ENCODE measurements around the gene PAM. TPM values are rescaled to one million over a fixed set of nuclear protein-coding genes. Genes with fewer than 3 reads are reported as not detected.
A peak's percentile ranks its signal among the peaks of the same experiment; 100 is the strongest.

The PAM gene
- total RNA-seq, 1 experiment from 2014 or later = 257 TPM

DNA sequence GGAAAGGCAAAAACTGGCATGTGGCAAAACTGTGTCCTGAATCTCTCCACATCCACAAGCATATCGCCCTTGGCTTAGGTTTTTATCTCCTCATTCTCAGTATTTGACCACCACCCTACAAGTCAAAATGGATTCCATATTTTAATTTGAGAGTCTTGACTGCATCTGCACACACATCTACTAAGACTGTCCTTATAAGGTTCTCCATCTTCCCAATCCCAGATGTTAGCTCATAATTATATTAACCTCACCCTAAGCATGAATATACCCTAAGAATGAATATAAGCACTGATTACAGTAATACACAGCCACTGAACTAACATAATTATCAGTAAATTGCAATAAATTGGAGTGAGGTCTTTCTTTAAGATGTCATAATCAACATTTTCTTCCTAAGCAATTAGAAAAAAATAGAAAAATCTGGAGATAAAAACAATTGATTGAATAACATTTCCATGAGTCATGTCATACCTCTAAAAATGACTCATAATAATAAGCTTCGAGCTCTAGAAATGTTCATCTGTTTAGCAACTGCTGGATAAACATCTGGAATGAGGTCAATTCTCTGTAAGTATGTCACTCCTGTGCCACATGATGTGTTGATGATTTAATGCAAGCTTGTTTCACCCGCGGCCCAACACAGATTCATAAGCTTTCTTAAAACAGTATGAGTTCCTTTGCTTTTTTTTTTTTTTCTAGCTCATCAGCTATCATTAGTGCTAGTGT, 39.9 kb upstream of the PAM start (continued):
- no peak for TF ChIP-seq EZH2 (IDR thresholded peaks at IDR 0.05)
- TF ChIP-seq POLR2A (IDR thresholded peaks at IDR 0.05; ENCODE audit: borderline replicate concordance, extremely low read depth, insufficient read depth, insufficient read length) = no peak
- TF ChIP-seq YY1 (IDR thresholded peaks at IDR 0.05; ENCODE audit: extremely low read depth, insufficient replicate concordance, low read depth, low read length) = no peak
- TF ChIP-seq FOSL1 (IDR thresholded peaks at IDR 0.05; ENCODE audit: low read depth) = peak; percentile 93

DNA sequence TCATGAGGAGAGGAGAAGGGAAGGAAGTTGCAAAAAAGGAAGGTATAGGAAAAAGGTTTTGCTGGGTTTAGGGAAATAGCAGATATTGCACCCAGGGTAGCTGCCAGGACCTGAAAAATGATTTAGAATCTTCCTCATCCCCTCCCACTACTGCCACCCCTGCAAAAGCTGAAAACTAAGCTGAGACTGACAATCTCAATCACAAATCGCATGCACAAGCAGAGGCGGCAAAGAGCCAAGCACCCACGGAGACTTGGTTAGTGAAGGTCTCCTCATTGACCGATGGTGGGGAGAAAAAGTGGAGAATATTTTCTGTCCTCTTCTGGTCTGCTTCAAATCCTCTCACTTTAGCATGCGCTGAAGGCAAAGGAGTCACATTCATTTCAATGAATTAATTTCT, 39.1 kb upstream of the PAM start:
- BruUV-seq (replicated peaks) = no TSS peak
- Histone ChIP-seq H3K79me2 (ENCODE audit: insufficient read depth, low read length) (no peaks in the 10 kb centered on the region), H2AFZ (ENCODE audit: low read depth, low read length, poor library complexity, severe bottlenecking) (peak overlapping the region; percentile 89), H3K9me3 (ENCODE audit: control insufficient read depth in 1 of 2, insufficient read depth in 1 of 2, low read depth in 1 of 2, low read length in 2 of 2) (no peaks in the 10 kb centered on the region), H3K36me3 (ENCODE audit: control insufficient read depth in 1 of 2, insufficient read depth in 2 of 2, low read length in 2 of 2) (no peaks in the 10 kb centered on the region), H3K4me1 (ENCODE audit: control insufficient read depth in 1 of 2, insufficient read depth in 2 of 2, low read length in 2 of 2) (peaks cover 23 to 42% of the 10 kb centered on the region in 2 experiments), H3K9ac (ENCODE audit: low read length) (no peak overlapping the region; the same call in 1 of the 2 replicates), H4K20me1 (ENCODE audit: insufficient read depth) (no peaks in the 10 kb centered on the region), H3K27ac (ENCODE audit: low read depth, low read length) (no peak overlapping the region), H3K9me2 (ENCODE audit: insufficient read depth) (no peaks in the 10 kb centered on the region), H3K4me3 (replicated peaks in 1 of 2; ENCODE audit: low read depth in 1 of 2, low read length in 2 of 2) (peak overlapping the region in 1 of 2 experiments; percentile 19; a peak in 1 of 4 replicates), H3K4me2 (ENCODE audit: low read length) (peak overlapping the region; percentile 57), H3K27me3 (ENCODE audit: insufficient read depth, low read length) (no peaks in the 10 kb centered on the region)
- ChIA-PET POLR2A (interaction anchor here (1.5 kb wide), 1 partner anchor 40 kb away, joined by 4 read pairs; no protein-coding TSS in a partner anchor), CTCF (interaction anchor here (1.4 kb wide), 1 partner anchor 34 kb away, joined by 7 read pairs; no protein-coding TSS in a partner anchor), RAD21 (ENCODE audit: low non-redundant PET in 1 of 2, low total read pairs in 2 of 2, uncharacterized antibody in 2 of 2, unreplicated experiment in 2 of 2) (no interaction called here)
- DNase-seq (ENCODE audit: low read depth, low spot score) (no peak), ATAC-seq (0 out of 2 replicates have a peak, but pooled peaks have one; percentile 16)
- intact Hi-C loops (cut with micrococcal nuclease) = no loop called here
- TF ChIP-seq SIN3A (IDR thresholded peaks at IDR 0.05; ENCODE audit: low read depth) (no peak), SP1 (IDR thresholded peaks at IDR 0.05; ENCODE audit: low read depth) (no peak), EZH2phosphoT487 (IDR thresholded peaks at IDR 0.05; ENCODE audit: borderline replicate concordance) (no peak), EZH2 (IDR thresholded peaks at IDR 0.05) (no peak), ELF1 (IDR thresholded peaks at IDR 0.05; ENCODE audit: borderline replicate concordance, low read depth) (no peak), CEBPB (IDR thresholded peaks at IDR 0.05; ENCODE audit: low read depth) (no peak), ZNF274 (IDR thresholded peaks at IDR 0.05; ENCODE audit: low read depth, low read length) (no peak), CBX3 (IDR thresholded peaks at IDR 0.05; ENCODE audit: low read depth) (no peak), EGR1 (IDR thresholded peaks at IDR 0.05; ENCODE audit: low read depth) (no peak), SRF (IDR thresholded peaks at IDR 0.05; ENCODE audit: low read depth) (no peak), RAD21 (IDR thresholded peaks at IDR 0.05; ENCODE audit: low read depth) (no peak), ZFX (IDR thresholded peaks at IDR 0.05) (no peak)
- TF ChIP-seq, protein P1, sequence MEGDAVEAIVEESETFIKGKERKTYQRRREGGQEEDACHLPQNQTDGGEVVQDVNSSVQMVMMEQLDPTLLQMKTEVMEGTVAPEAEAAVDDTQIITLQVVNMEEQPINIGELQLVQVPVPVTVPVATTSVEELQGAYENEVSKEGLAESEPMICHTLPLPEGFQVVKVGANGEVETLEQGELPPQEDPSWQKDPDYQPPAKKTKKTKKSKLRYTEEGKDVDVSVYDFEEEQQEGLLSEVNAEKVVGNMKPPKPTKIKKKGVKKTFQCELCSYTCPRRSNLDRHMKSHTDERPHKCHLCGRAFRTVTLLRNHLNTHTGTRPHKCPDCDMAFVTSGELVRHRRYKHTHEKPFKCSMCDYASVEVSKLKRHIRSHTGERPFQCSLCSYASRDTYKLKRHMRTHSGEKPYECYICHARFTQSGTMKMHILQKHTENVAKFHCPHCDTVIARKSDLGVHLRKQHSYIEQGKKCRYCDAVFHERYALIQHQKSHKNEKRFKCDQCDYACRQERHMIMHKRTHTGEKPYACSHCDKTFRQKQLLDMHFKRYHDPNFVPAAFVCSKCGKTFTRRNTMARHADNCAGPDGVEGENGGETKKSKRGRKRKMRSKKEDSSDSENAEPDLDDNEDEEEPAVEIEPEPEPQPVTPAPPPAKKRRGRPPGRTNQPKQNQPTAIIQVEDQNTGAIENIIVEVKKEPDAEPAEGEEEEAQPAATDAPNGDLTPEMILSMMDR (IDR thresholded peaks at IDR 0.05 in 2 of 3, conservative IDR thresholded peaks at IDR 0.05 in 1 of 3; ENCODE audit: borderline replicate concordance in 1 of 3, insufficient read depth in 1 of 3, low read depth in 2 of 3, low read length in 2 of 3) = no peak
- TF ChIP-seq, protein P2, sequence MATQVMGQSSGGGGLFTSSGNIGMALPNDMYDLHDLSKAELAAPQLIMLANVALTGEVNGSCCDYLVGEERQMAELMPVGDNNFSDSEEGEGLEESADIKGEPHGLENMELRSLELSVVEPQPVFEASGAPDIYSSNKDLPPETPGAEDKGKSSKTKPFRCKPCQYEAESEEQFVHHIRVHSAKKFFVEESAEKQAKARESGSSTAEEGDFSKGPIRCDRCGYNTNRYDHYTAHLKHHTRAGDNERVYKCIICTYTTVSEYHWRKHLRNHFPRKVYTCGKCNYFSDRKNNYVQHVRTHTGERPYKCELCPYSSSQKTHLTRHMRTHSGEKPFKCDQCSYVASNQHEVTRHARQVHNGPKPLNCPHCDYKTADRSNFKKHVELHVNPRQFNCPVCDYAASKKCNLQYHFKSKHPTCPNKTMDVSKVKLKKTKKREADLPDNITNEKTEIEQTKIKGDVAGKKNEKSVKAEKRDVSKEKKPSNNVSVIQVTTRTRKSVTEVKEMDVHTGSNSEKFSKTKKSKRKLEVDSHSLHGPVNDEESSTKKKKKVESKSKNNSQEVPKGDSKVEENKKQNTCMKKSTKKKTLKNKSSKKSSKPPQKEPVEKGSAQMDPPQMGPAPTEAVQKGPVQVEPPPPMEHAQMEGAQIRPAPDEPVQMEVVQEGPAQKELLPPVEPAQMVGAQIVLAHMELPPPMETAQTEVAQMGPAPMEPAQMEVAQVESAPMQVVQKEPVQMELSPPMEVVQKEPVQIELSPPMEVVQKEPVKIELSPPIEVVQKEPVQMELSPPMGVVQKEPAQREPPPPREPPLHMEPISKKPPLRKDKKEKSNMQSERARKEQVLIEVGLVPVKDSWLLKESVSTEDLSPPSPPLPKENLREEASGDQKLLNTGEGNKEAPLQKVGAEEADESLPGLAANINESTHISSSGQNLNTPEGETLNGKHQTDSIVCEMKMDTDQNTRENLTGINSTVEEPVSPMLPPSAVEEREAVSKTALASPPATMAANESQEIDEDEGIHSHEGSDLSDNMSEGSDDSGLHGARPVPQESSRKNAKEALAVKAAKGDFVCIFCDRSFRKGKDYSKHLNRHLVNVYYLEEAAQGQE (IDR thresholded peaks at IDR 0.05; ENCODE audit: low read depth) = no peak
- TF ChIP-seq, protein P3, sequence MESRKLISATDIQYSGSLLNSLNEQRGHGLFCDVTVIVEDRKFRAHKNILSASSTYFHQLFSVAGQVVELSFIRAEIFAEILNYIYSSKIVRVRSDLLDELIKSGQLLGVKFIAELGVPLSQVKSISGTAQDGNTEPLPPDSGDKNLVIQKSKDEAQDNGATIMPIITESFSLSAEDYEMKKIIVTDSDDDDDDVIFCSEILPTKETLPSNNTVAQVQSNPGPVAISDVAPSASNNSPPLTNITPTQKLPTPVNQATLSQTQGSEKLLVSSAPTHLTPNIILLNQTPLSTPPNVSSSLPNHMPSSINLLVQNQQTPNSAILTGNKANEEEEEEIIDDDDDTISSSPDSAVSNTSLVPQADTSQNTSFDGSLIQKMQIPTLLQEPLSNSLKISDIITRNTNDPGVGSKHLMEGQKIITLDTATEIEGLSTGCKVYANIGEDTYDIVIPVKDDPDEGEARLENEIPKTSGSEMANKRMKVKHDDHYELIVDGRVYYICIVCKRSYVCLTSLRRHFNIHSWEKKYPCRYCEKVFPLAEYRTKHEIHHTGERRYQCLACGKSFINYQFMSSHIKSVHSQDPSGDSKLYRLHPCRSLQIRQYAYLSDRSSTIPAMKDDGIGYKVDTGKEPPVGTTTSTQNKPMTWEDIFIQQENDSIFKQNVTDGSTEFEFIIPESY (IDR thresholded peaks at IDR 0.05; ENCODE audit: extremely low read depth, insufficient replicate concordance, low read length) = no peak
